Placental epithelial cell (primary cell): ENCODE measurements around the gene CPLANE1. TPM values are rescaled to one million over a fixed set of nuclear protein-coding genes. Genes with fewer than 3 reads are reported as not detected.

Source experiments
- small RNA-seq: library from RNA; depleted of rRNA; stranded (forward); fragments of <200 nt; gene quantifications from one replicate; pipeline ENCODE3, GENCODE V24; 2012
- total RNA-seq: library from RNA; depleted of rRNA; stranded (reverse); fragments of >200 nt; gene quantifications from 2 replicates; pipeline ENCODE4 v1.2.3, GENCODE V29; 2012

The CPLANE1 gene
- 28.3 and 35.7 TPM in 2 replicates for total RNA-seq

DNA sequence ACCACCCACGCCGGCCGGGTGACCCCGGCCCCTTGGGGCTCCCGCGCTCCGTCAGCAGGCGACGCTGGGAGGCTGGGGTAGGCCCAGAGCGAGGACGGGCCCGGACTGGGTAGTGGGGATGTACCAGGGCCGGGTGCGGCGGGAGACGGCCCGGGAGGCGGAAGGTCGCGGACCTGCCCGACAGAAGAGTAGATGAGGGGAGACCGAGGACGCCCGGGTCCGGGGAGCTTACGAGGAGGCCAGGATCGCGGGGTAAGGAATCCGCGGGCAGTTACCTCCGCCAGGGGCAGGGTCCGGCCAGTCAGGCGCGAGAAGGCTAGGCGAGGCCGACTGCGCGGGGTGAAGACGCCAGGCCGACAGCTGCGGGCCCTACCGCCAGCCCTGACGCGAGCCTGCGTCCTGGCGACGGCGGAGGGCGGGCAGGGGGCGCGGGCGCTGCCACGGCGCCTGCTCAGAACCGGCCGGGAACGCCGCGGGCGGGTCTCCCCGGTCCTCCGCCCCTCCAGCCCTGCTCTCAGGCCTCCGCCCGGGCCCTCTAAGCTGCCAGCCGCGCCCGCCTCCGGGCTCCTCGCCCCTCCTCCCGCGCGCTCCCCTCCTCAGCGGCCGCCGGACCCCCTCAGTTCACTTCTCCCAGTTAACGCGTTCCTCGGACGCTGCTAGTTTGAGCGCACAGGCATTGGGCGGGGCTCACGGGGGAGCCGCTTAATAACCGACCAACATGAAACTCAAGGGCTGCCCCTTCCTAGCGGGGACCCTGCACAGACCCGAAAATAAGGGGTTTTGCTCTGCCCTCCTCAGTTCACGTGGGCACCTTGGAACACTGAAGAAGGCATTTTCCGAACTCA is at the start of gene CPLANE1:
CPLANE1 (minus strand) TSS at position 407 of the 845 bp plus-strand sequence. CDS start 1,678 bp downstream, outside the sequence.

Small RNA genes within 50 kb of the gene (small RNA-seq; reads per million reads assigned to genes)
- gene C8orf59P2: not detected

Other genes starting within 250 kb of the CPLANE1 start
- gene NUP155, start 121.7 kb upstream of the CPLANE1 start, total RNA-seq: 27.1 and 35.4 TPM in 2 replicates
- gene WDR70, start 129.9 kb upstream of the CPLANE1 start, total RNA-seq: 24.3 and 32.6 TPM in 2 replicates